ENCODE data around the gene H6PD.
A peak's percentile ranks its signal among the peaks of the same experiment; 100 is the strongest.

H6PD gene

DNA sequence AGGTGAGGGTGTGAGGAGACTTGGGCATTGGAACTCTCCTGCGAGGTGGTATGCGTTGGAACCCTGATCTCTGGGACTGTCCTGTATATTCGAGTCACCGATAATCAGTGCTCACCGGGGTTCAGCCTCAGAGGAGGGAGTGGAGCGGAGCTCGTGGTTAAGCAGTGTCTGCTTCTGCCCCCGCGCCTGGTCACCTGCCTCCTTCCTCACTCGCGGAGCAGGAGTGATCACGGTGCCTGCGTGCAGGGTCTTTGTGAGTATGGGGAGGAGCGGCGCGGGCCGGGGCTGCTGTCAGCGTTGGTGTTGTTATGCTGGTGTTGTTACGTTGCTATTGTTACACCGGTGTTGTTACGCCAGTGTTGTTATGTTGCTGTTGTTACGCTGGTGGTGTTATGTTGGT lies 23.3 kb downstream of the H6PD start:
- DNase-seq (ENCODE audit: low read depth) = no peak

GRCh38 chr1:9258629-9259028 lies 24.1 kb downstream of the H6PD start:
- no peak for DNase-seq (ENCODE audit: low read depth)

GRCh38 chr1:9260059-9260766 lies 25.6 kb downstream of the H6PD start:
- no peak for DNase-seq (ENCODE audit: low read depth)

- no peak for DNase-seq (ENCODE audit: low read depth)
These were observed 26.9 kb downstream of the H6PD start for GRCh38 chr1:9261496-9261895.

GRCh38 chr1:9262096-9262986 lies 27.8 kb downstream of the H6PD start:
- no peak for DNase-seq (ENCODE audit: low read depth)

DNA sequence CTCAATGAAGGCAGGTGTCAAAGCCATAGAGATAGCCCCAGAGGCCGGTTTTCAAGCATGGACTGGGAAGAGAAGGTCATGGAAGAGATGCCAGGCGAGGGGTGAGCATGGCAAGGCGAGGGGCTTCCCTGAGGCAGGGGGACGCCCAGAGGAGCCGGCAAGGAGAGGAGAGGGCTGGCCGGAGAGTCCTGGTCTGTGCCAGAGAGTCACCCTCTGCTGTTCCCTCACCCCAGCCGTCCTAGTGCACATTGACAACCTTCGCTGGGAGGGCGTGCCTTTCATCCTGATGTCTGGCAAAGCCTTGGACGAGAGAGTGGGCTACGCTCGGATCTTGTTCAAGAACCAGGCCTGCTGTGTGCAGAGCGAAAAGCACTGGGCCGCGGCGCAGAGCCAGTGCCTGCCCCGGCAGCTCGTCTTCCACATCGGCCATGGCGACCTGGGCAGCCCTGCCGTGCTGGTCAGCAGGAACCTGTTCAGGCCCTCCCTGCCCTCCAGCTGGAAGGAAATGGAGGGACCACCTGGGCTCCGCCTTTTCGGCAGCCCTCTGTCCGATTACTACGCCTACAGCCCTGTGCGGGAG lies 28.8 kb downstream of the H6PD start:
- DNase-seq (ENCODE audit: low read depth) = no peak

- DNase-seq (ENCODE audit: low read depth) = no peak
These were observed 29.7 kb downstream of the H6PD start for GRCh38 chr1:9263984-9264872.

DNA sequence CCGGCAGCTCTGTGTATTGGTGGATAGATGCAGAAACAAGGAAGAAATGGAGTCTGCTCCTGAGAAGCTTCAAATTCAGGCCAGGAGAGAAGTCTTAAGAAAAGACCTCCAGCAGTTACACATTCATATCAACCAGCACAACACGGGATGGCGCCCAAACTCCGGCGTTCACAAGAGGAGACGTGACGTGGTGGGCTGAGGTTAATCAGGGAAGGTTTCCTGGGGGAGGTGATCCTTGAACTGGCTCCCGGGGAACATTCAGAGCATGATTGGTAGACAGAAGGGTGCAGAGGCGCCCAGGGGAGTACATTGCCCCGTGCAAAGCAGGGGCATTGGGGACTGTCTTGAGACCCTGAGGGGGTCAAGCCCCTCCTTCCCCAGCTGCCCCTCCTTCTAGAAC lies 30.5 kb downstream of the H6PD start:
- DNase-seq (ENCODE audit: low read depth) = no peak

- no peak for DNase-seq (ENCODE audit: low read depth)
These were observed 31.4 kb downstream of the H6PD start for GRCh38 chr1:9265968-9266367.

DNA sequence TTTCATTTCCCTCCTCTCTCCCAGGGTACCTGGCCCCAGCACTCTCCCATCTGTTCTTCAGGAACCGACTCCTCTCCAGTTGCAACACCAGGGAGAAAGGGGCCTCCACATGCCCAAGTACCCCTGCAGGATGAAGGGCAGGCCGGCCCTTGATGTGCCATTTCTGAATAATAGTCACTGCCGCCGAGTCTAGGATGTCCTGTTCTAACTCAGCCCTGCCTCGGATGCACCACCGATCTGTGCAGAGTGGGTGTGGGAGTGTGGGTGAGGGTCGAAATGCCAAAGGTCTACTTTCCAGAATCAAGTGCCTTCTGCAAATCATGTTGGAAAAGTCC lies 32.7 kb downstream of the H6PD start:
- DNase-seq (ENCODE audit: low read depth) = no peak

GRCh38 chr1:9267827-9268581 lies 33.4 kb downstream of the H6PD start:
- no peak for DNase-seq (ENCODE audit: low read depth)

DNA sequence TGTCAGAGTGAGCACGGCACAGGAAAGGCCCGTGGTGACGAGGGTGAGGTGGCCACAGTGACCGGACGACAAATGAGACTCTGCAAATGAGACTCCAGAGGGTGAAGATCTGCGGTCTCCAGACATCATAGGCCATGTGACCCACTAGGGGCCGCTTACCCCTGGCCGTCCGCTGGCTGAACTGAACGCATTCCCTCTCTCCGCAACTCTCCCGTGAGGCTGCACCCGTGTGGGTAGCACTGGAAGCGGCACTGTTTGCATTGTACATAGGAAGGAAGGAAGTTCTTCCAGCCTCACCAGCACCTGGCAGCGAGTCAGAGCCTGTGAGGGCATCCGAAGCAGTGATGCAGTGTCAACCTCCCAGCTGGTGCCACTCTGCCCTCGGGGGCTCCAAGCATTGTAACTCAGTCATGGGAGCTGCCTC lies 34.5 kb downstream of the H6PD start:
- no peak for DNase-seq (ENCODE audit: low read depth)

DNA sequence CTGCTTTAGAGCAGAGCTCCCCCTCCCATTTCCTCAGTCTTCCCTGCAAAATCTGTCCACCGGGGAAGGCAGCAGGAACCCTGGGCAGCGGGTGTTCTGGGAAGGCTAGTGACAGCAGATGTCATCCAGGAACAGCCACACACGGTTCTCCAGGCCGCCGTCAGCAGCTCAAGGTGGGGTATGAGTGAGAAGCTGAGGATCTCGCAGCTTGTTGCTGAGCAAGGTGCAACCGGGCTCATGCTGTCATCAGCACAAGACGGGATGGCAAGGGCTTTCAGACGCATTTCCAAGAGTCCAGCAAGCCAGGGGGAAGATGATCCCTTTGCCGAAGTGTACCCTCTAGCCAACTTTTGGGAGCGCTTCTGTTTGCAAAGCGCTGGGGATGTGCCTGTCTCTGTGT lies 35.1 kb downstream of the H6PD start:
- no peak for DNase-seq (ENCODE audit: low read depth)

DNA sequence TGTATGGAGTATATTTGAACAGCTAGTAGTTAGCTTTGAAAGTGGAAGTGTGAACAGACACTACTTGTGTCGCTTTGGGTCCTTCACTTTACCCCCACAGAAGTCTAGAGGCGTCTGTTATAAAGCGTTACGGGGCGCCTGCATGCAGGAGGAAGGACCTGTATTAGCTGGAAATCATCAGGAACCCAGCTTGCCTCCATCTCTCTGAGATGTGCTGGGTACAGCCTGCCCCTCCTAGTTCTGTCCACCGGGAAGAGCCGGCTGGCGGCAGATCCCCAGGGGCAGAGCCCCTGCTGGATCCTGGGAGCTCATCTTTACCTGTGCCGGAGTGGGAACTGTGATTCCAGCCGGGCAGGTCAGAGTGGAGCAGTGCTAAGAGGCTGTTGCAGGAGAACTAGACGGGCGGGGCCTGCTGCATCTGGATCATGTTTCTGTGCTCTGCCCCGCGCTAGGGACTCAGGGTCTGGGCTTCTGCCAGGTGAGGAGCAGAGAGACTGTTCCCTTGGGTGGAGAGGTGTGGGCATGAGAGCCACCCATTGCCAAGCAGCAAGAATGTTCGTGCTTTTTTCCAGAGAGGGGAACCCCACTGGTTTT lies 35.8 kb downstream of the H6PD start:
- no peak for DNase-seq (ENCODE audit: low read depth)

GRCh38 chr1:9271283-9271682 lies 36.7 kb downstream of the H6PD start:
- DNase-seq (ENCODE audit: low read depth) = no peak

GRCh38 chr1:9271861-9272595 lies 37.5 kb downstream of the H6PD start:
- no peak for DNase-seq (ENCODE audit: low read depth)

DNA sequence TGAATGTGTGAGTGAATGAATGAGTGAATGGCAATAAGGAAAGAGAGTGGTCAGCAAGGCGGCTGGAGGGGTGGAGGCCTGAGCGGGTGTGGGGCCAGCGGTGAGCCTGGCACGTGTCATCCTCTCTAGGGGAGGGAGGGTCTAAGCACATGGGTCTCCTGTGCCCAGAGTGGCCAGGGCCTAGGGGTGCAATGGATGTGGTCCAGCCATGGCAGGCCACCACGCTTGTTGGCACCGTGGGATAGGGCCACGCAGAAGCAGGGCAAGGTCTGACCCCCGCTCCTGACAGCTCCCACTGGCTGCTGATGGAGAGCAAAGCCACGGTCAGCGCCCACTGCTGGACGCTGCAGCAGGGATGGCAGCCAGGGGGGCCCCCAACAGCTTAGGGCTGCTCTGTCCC lies 38.6 kb downstream of the H6PD start:
- no peak for DNase-seq (ENCODE audit: low read depth)

GRCh38 chr1:9275161-9275560 lies 40.6 kb downstream of the H6PD start:
- no peak for DNase-seq (ENCODE audit: low read depth)

GRCh38 chr1:9275567-9276034 lies 41.0 kb downstream of the H6PD start:
- peak; percentile 92 for DNase-seq (ENCODE audit: low read depth)

GRCh38 chr1:9278116-9278515 lies 43.5 kb downstream of the H6PD start:
- DNase-seq (ENCODE audit: low read depth) = no peak

Measured in EH (cell line).